Motor neuron (in vitro differentiated cells): ENCODE data around the gene ASPSCR1. TPM values are rescaled to one million over a fixed set of nuclear protein-coding genes. Genes with fewer than 3 reads are reported as not detected.
A peak's percentile ranks its signal among the peaks of the same experiment; 100 is the strongest.

Experiments used
- ATAC-seq, 8 experiments: fragments of 200-7000 bp; cut with Tn5 transposase; replicated peaks in 6 of 8; 2 replicates each; pipeline ENCODE4 v1.8.0; 2021; ENCODE audit warnings: mild to moderate bottlenecking in 8 of 8, moderate library complexity in 8 of 8
- H3K27ac ChIP-seq, 2 donors: fragments of 250-450 bp; sonication (Bioruptor Pico); 2 replicates each; pipeline ENCODE4 v1.9.0; 2021; ENCODE audit warnings: antibody characterized with exemption in 2 of 2, mild to moderate bottlenecking in 2 of 2, moderate library complexity in 1 of 2
- H3K4me1 ChIP-seq, 2 donors: fragments of 250-450 bp; sonication (Bioruptor Pico); replicated peaks in 1 of 2; 2 replicates each; pipeline ENCODE4 v1.6.1; 2021; ENCODE audit warnings: antibody characterized with exemption in 2 of 2, mild to moderate bottlenecking in 2 of 2, moderate library complexity in 1 of 2
- H3K4me3 ChIP-seq, 5 donors: fragments of 250-450 bp; sonication (Bioruptor Pico); 2 replicates each; pipeline ENCODE4 v1.9.0; 2021; ENCODE audit warnings: antibody characterized with exemption in 5 of 5, mild to moderate bottlenecking in 5 of 5, moderate library complexity in 4 of 5
- WGBS, 10 experiments: fragments of 450-650 bp; shearing (Covaris generic); methylation state at CpG; one replicate each; pipeline ENCODE4 v1.0.0; 2022; 5-methylcytosine and 5-hydroxymethylcytosine counted together
- in situ Hi-C, 9 experiments: fragments of 400-800 bp; cut with MboI; loops; one replicate each; pipeline ENCODE4 v1.15.0; 2021; ENCODE audit warnings: low sequenced_read_pairs in 9 of 9, low pct_unique_long_range_greater_than_20kb in 2 of 9; ENCODE audit not compliant: unreplicated experiment in 9 of 9
- total RNA-seq, 8 experiments: library from RNA; unstranded; fragments of 300-600 nt; gene quantifications; 2 replicates each; pipeline versions ENCODE4 v1.2.3 to v1.2.4, GENCODE V29; 2022

Gene ASPSCR1
- total RNA-seq, 8 experiments from 2014 or later = 17.3 to 35.1 (median 26.7) TPM

- no peak for ATAC-seq
- Histone ChIP-seq H3K4me3 (no peak overlapping the region), H3K4me1 (peaks cover 13 to 21% of the 10 kb centered on the region in 2 donors), H3K27ac (no peak overlapping the region)
- WGBS, 10 experiments = 61 to 100% (median 83%) methylated on average over 1 to 3 of the region's 13 CpGs; no CpG with 5 or more reads in 7 of the 10 experiments
- in situ Hi-C loops = no loop called here
Measured at GRCh38 chr17:82014971-82015310, 37.5 kb downstream of the ASPSCR1 start.

GRCh38 chr17:82015311-82015971 lies 38.0 kb downstream of the ASPSCR1 start:
- WGBS, 10 experiments = 73% methylated on average over 3 of the region's 24 CpGs; no CpG with 5 or more reads in 9 of the 10 experiments
- Histone ChIP-seq H3K4me3 (no peak overlapping the region), H3K27ac (no peak overlapping the region), H3K4me1 (peaks cover 13 to 21% of the 10 kb centered on the region in 2 donors)
- in situ Hi-C loops = no loop called here
- peak in 4 of 8 experiments; percentile 7 to 23 (median 10) for ATAC-seq

- ATAC-seq = no peak
- in situ Hi-C loops = no loop called here
- H3K4me1 ChIP-seq = peaks cover 14 to 22% of the 10 kb centered on the region in 2 donors
- no peak overlapping the region for H3K27ac ChIP-seq
- no peak overlapping the region for H3K4me3 ChIP-seq
- 0% methylated on average over 1 of the region's 28 CpGs; no CpG with 5 or more reads in 9 of the 10 experiments for WGBS, 10 experiments
Measured at GRCh38 chr17:82016061-82016874, 38.8 kb downstream of the ASPSCR1 start.

GRCh38 chr17:82016875-82017459 lies 39.5 kb downstream of the ASPSCR1 start:
- Histone ChIP-seq H3K4me3 (no peak overlapping the region), H3K4me1 (peaks cover 21 to 28% of the 10 kb centered on the region in 2 donors), H3K27ac (no peak overlapping the region)
- 100% methylated on average over 1 of the region's 24 CpGs; no CpG with 5 or more reads in 8 of the 10 experiments for WGBS, 10 experiments
- no peak for ATAC-seq
- in situ Hi-C loops = no loop called here

GRCh38 chr17:82017612-82018151 lies 40.3 kb downstream of the ASPSCR1 start:
- H3K27ac ChIP-seq = no peak overlapping the region
- WGBS, 10 experiments = 50 to 77% (median 70%) methylated on average over 2 to 3 of the region's 13 CpGs; no CpG with 5 or more reads in 7 of the 10 experiments
- peaks cover 16 to 21% of the 10 kb centered on the region in 2 donors for H3K4me1 ChIP-seq
- in situ Hi-C loops = no loop called here
- no peak for ATAC-seq
- no peak overlapping the region for H3K4me3 ChIP-seq

- no peak for ATAC-seq
- Histone ChIP-seq H3K4me3 (no peak overlapping the region), H3K27ac (no peak overlapping the region), H3K4me1 (peaks cover 9 to 14% of the 10 kb centered on the region in 2 donors)
- in situ Hi-C loops = no loop called here
- 40 to 100% (median 78%) methylated on average over 1 to 9 of the region's 19 CpGs; no CpG with 5 or more reads in 3 of the 10 experiments for WGBS, 10 experiments
Measured at GRCh38 chr17:82018152-82018988, 40.9 kb downstream of the ASPSCR1 start.

- Histone ChIP-seq H3K4me1 (peaks cover 13 to 16% of the 10 kb centered on the region in 2 donors), H3K27ac (no peak overlapping the region), H3K4me3 (no peak overlapping the region)
- WGBS, 10 experiments = 78 to 100% (median 97%) methylated on average over 2 to 13 of the region's 33 CpGs; no CpG with 5 or more reads in 7 of the 10 experiments
- ATAC-seq = no peak
- in situ Hi-C loops = no loop called here
Measured at GRCh38 chr17:82018989-82019689, 41.7 kb downstream of the ASPSCR1 start.

GRCh38 chr17:82019690-82020571 lies 42.5 kb downstream of the ASPSCR1 start:
- ATAC-seq = no peak
- peaks cover 14 to 19% of the 10 kb centered on the region in 2 donors for H3K4me1 ChIP-seq
- in situ Hi-C loops = no loop called here
- WGBS, 10 experiments = 72 to 89% (median 80%) methylated on average over 1 to 6 of the region's 34 CpGs; no CpG with 5 or more reads in 7 of the 10 experiments
- no peak overlapping the region for H3K4me3 ChIP-seq
- H3K27ac ChIP-seq = no peak overlapping the region

GRCh38 chr17:82020572-82021106 lies 43.2 kb downstream of the ASPSCR1 start:
- peaks cover 14 to 15% of the 10 kb centered on the region in 2 donors for H3K4me1 ChIP-seq
- WGBS, 10 experiments = 60 to 89% methylated on average over 1 to 7 of the region's 14 CpGs; no CpG with 5 or more reads in 8 of the 10 experiments
- in situ Hi-C loops = no loop called here
- no peak overlapping the region for H3K27ac ChIP-seq
- ATAC-seq = no peak
- no peak overlapping the region for H3K4me3 ChIP-seq

GRCh38 chr17:82021107-82021899 lies 43.9 kb downstream of the ASPSCR1 start:
- Histone ChIP-seq H3K4me3 (peak overlapping the region; percentile 86 to 96 (median 93)), H3K4me1 (peaks cover 14% of the 10 kb centered on the region in 2 donors), H3K27ac (no peak overlapping the region)
- WGBS, 10 experiments = 0 to 50% (median 17%) methylated on average over 1 to 2 of the region's 25 CpGs; no CpG with 5 or more reads in 5 of the 10 experiments
- ATAC-seq = peak in 2 of 8 experiments; percentile 2 to 4
- in situ Hi-C loops = no loop called here
